Measurements from ENCODE around the gene ZWILCH. TPM values are rescaled to one million over a fixed set of nuclear protein-coding genes. Genes with fewer than 3 reads are reported as not detected.
A peak's percentile ranks its signal among the peaks of the same experiment; 100 is the strongest.

Gene ZWILCH
- polyA plus RNA-seq, 1 of the 3 experiments (the other 2 are of a cell fraction): 8.2 TPM

DNA sequence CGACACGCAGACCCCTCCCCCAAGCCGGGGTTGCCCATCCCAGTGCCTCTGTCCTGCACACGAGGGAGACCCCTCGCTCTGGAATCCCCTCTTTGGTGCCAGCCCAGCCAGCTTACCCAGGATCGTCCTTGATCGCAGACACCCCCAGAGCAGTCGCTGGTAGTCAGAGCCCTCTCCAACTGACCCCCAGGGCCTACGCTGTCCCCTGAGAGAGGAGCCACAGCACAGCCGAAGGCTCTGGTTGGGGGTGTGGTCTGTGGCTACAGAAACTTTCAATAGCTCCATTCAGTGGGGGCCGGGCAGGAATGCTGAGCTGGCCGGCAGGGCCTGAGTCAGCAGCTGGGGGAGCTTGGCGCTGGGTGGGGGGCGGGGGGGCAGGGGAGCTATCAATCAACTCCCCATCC lies 60.6 kb downstream of the ZWILCH start, which contains the start of gene LCTL:
TSS of gene LCTL (minus strand) at position 258 of the 404 bp plus-strand sequence. CDS start 633 bp downstream, outside the sequence.
- DNase-seq: no peak
- Histone ChIP-seq H3K9me2 (no peaks in the 10 kb centered on the region), H3F3A (replicated peaks; ENCODE audit: insufficient read depth) (no peaks in the 10 kb centered on the region), H3K4me2 (no peak within 1 kb of the TSS), H3K9me3 (no peaks in the 10 kb centered on the region), H3K4me3 (ENCODE audit: low read depth in 2 of 2, low read length in 1 of 2) (peak within 1 kb of the TSS in 1 of 2 experiments; percentile 24; a peak in 1 of 4 replicates), H3K9ac (no peak within 1 kb of the TSS), H3K36me3 (replicated peaks in 1 of 2; ENCODE audit: control insufficient read depth in 1 of 2, insufficient read depth in 2 of 2, low read length in 1 of 2) (no peaks in the 10 kb centered on the region), H3K27ac (ENCODE audit: low read depth in 2 of 2, low read length in 1 of 2) (no peak within 1 kb of the TSS), H3K79me2 (ENCODE audit: insufficient read depth) (no peaks in the 10 kb centered on the region), H3K27me3 (ENCODE audit: insufficient read depth) (no peaks in the 10 kb centered on the region), H3K4me1 (ENCODE audit: control insufficient read depth in 1 of 2, insufficient read depth in 2 of 2, low read depth in 1 of 2, low read length in 1 of 2) (peaks cover 3 to 5% of the 10 kb centered on the region in 2 experiments; a peak in 2 of 4 replicates), H4K20me1 (ENCODE audit: insufficient read depth) (no peaks in the 10 kb centered on the region), H2AFZ (ENCODE audit: low read depth) (peak within 1 kb of the TSS; percentile 58; the same call in 1 of the 2 replicates)
- 87% methylated on average over 10 of the region's 14 CpGs for WGBS (ENCODE audit: low lambda C conversion rate)
- ChIA-PET CTCF (interaction anchor here (0.6 to 2.3 kb wide), 8 partner anchors 9 to 1022 kb away, joined by 3 to 11 read pairs (median 6); no protein-coding TSS in a partner anchor), POLR2A (no interaction called here)
- TF ChIP-seq, protein P1, sequence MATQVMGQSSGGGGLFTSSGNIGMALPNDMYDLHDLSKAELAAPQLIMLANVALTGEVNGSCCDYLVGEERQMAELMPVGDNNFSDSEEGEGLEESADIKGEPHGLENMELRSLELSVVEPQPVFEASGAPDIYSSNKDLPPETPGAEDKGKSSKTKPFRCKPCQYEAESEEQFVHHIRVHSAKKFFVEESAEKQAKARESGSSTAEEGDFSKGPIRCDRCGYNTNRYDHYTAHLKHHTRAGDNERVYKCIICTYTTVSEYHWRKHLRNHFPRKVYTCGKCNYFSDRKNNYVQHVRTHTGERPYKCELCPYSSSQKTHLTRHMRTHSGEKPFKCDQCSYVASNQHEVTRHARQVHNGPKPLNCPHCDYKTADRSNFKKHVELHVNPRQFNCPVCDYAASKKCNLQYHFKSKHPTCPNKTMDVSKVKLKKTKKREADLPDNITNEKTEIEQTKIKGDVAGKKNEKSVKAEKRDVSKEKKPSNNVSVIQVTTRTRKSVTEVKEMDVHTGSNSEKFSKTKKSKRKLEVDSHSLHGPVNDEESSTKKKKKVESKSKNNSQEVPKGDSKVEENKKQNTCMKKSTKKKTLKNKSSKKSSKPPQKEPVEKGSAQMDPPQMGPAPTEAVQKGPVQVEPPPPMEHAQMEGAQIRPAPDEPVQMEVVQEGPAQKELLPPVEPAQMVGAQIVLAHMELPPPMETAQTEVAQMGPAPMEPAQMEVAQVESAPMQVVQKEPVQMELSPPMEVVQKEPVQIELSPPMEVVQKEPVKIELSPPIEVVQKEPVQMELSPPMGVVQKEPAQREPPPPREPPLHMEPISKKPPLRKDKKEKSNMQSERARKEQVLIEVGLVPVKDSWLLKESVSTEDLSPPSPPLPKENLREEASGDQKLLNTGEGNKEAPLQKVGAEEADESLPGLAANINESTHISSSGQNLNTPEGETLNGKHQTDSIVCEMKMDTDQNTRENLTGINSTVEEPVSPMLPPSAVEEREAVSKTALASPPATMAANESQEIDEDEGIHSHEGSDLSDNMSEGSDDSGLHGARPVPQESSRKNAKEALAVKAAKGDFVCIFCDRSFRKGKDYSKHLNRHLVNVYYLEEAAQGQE (IDR thresholded peaks at IDR 0.05; ENCODE audit: low read depth, low read length): no peak
- TF ChIP-seq, protein P2, sequence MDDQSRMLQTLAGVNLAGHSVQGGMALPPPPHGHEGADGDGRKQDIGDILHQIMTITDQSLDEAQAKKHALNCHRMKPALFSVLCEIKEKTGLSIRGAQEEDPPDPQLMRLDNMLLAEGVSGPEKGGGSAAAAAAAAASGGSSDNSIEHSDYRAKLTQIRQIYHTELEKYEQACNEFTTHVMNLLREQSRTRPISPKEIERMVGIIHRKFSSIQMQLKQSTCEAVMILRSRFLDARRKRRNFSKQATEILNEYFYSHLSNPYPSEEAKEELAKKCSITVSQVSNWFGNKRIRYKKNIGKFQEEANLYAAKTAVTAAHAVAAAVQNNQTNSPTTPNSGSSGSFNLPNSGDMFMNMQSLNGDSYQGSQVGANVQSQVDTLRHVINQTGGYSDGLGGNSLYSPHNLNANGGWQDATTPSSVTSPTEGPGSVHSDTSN (IDR thresholded peaks at IDR 0.05): no peak
- TF ChIP-seq, protein P3, sequence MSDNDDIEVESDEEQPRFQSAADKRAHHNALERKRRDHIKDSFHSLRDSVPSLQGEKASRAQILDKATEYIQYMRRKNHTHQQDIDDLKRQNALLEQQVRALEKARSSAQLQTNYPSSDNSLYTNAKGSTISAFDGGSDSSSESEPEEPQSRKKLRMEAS (IDR thresholded peaks at IDR 0.05; ENCODE audit: low read depth): no peak
- TF ChIP-seq, protein P4, sequence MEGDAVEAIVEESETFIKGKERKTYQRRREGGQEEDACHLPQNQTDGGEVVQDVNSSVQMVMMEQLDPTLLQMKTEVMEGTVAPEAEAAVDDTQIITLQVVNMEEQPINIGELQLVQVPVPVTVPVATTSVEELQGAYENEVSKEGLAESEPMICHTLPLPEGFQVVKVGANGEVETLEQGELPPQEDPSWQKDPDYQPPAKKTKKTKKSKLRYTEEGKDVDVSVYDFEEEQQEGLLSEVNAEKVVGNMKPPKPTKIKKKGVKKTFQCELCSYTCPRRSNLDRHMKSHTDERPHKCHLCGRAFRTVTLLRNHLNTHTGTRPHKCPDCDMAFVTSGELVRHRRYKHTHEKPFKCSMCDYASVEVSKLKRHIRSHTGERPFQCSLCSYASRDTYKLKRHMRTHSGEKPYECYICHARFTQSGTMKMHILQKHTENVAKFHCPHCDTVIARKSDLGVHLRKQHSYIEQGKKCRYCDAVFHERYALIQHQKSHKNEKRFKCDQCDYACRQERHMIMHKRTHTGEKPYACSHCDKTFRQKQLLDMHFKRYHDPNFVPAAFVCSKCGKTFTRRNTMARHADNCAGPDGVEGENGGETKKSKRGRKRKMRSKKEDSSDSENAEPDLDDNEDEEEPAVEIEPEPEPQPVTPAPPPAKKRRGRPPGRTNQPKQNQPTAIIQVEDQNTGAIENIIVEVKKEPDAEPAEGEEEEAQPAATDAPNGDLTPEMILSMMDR (IDR thresholded peaks at IDR 0.05): no peak
- TF ChIP-seq ELF1 (IDR thresholded peaks at IDR 0.05) (no peak), NFIC (IDR thresholded peaks at IDR 0.05; ENCODE audit: borderline replicate concordance) (no peak), SMC3 (IDR thresholded peaks at IDR 0.05; ENCODE audit: low read depth, low read length) (no peak), YY1 (IDR thresholded peaks at IDR 0.05; ENCODE audit: low read depth) (no peak), JUND (IDR thresholded peaks at IDR 0.05) (no peak), RAD21 (IDR thresholded peaks at IDR 0.05; ENCODE audit: low read length) (no peak), EZH2phosphoT487 (IDR thresholded peaks at IDR 0.05; ENCODE audit: borderline replicate concordance, low read depth) (no peak), TCF12 (IDR thresholded peaks at IDR 0.05) (no peak), RCOR1 (IDR thresholded peaks at IDR 0.05; ENCODE audit: low read length) (no peak), GABPA (IDR thresholded peaks at IDR 0.05; ENCODE audit: low read depth) (no peak), NRF1 (IDR thresholded peaks at IDR 0.05; ENCODE audit: low read depth, low read length) (no peak)
- TF ChIP-seq, protein P5, sequence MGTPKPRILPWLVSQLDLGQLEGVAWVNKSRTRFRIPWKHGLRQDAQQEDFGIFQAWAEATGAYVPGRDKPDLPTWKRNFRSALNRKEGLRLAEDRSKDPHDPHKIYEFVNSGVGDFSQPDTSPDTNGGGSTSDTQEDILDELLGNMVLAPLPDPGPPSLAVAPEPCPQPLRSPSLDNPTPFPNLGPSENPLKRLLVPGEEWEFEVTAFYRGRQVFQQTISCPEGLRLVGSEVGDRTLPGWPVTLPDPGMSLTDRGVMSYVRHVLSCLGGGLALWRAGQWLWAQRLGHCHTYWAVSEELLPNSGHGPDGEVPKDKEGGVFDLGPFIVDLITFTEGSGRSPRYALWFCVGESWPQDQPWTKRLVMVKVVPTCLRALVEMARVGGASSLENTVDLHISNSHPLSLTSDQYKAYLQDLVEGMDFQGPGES (IDR thresholded peaks at IDR 0.05; ENCODE audit: low read depth, low read length): no peak
